Kidney glomerular epithelial cell (primary cell): ENCODE measurements around the gene OR8I2.
"Not testable (repeated sequence)": the region's sequence is repeated elsewhere in the genome, so short reads cannot be mapped to it uniquely, and the experiment has no call there.

Source experiments
- DNase-seq: peaks from one replicate; lab custom pipeline; 2025; lab: John Stamatoyannopoulos, UW

OR8I2 gene

GRCh38 chr11:56093008-56093407 is at the start of gene OR8I2:
OR8I2 (plus strand) TSS chr11:56093308; CDS start chr11:56093308, 0 bp downstream.
- DNase-seq, result no peak

- no peak for DNase-seq
Measured at GRCh38 chr11:56045538-56045937, 47.6 kb upstream of the OR8I2 start.

GRCh38 chr11:56048480-56048879 is 44.6 kb upstream of the OR8I2 start:
- DNase-seq, result no peak

GRCh38 chr11:56049487-56049886 is 43.6 kb upstream of the OR8I2 start:
- no peak for DNase-seq

- DNase-seq, result not testable (repeated sequence)
Measured at GRCh38 chr11:56056366-56056765, 36.7 kb upstream of the OR8I2 start.

GRCh38 chr11:56057661-56058237 is 35.4 kb upstream of the OR8I2 start:
- not testable (repeated sequence) for DNase-seq

GRCh38 chr11:56058260-56058780 is 34.8 kb upstream of the OR8I2 start:
- DNase-seq, result not testable (repeated sequence)

GRCh38 chr11:56066980-56067379 is 26.1 kb upstream of the OR8I2 start:
- no peak for DNase-seq

GRCh38 chr11:56089697-56090096 is 3.4 kb upstream of the OR8I2 start:
- no peak for DNase-seq

GRCh38 chr11:56103210-56103737 is 10.2 kb downstream of the OR8I2 start, which contains the start of gene OR8H2:
OR8H2 (plus strand) TSS chr11:56103687; CDS start chr11:56105043, 1,356 bp downstream.
- DNase-seq, result no peak

- DNase-seq, result no peak
Measured at GRCh38 chr11:56122073-56122472, 29.0 kb downstream of the OR8I2 start, which contains the start of gene OR8H3. OR8H3 (plus strand) TSS chr11:56122373; CDS start chr11:56122373, 0 bp downstream.

- no peak for DNase-seq
Measured at GRCh38 chr11:56140151-56140661, 47.1 kb downstream of the OR8I2 start, which contains the start of gene OR8J3. OR8J3 (minus strand) TSS chr11:56140201; CDS start chr11:56137718, 2,483 bp downstream.

- DNase-seq, result not testable (repeated sequence)
Measured at GRCh38 chr11:56143681-56144080, 50.6 kb downstream of the OR8I2 start.
